Body of pancreas (tissue), 4 donors: ENCODE results near the gene UBE2D2. TPM values are rescaled to one million over a fixed set of nuclear protein-coding genes. Genes with fewer than 3 reads are reported as not detected.

Experiments
- ATAC-seq: fragments of 150-250 bp; one replicate; pipeline ENCODE4 v1.9.1; 2016
- DNase-seq, 4 donors: peaks; one replicate each; pipeline ENCODE4 v3.0.0-alpha.2; 2019
- H3K27ac ChIP-seq, 4 donors: fragments of 200-600 bp; sonication (generic); 1 replicate in 3 of 4; 2 replicates in 1 of 4; pipeline versions ENCODE4 v1.5.1 to v1.6.1; 2016 to 2019; ENCODE audit warnings: mild to moderate bottlenecking in 1 of 4, mixed read lengths in 1 of 4, moderate library complexity in 1 of 4
- H3K27me3 ChIP-seq, 2 donors: fragments of 200-600 bp; sonication (generic); one replicate each; pipeline ENCODE4 v1.6.0; 2016; ENCODE audit warnings: mild to moderate bottlenecking in 1 of 2
- H3K36me3 ChIP-seq, 2 donors: fragments of 200-600 bp; sonication (generic); replicated peaks in 1 of 2; 2 replicates each; pipeline ENCODE4 v1.5.1; 2016; ENCODE audit warnings: low read depth in 2 of 2; ENCODE audit not compliant: insufficient read depth in 1 of 2
- H3K4me1 ChIP-seq: fragments of 200-600 bp; sonication (generic); one replicate; pipeline ENCODE4 v1.6.0; 2016
- H3K4me3 ChIP-seq, 2 donors: fragments of 200-600 bp; sonication (generic); 1 replicate in 1 of 2; 2 replicates in 1 of 2; pipeline ENCODE4 v1.5.1; 2016 to 2019
- H3K9me3 ChIP-seq, 3 donors: fragments of 200-600 bp; sonication (generic); 1 replicate in 2 of 3; 2 replicates in 1 of 3; pipeline ENCODE4 v1.5.1; 2016
- CTCF ChIP-seq, 7 experiments: fragments of 450-650 bp in 4 of 7; fragments of 200-600 bp in 3 of 7; sonication (generic) in 3 of 7; IDR thresholded peaks; one replicate each; pipeline ENCODE4 v1.5.1; 2016 to 2019; ENCODE audit warnings: antibody characterized with exemption in 7 of 7
- POLR2A ChIP-seq, 3 donors: fragments of 450-650 bp; IDR thresholded peaks; one replicate each; pipeline ENCODE4 v1.6.1; 2016; ENCODE audit warnings: antibody characterized with exemption in 3 of 3, mild to moderate bottlenecking in 2 of 3
- WGBS, 2 donors: methylation state at CpG; one replicate each; pipeline ENCODE4 v1.1.5; 2017; 5-methylcytosine and 5-hydroxymethylcytosine counted together
- intact Hi-C: fragments of 100-400 bp; cut with DNase I; formaldehyde crosslinking; loops from one replicate; pipeline ENCODE4 v1.15.1; 2023
- small RNA-seq: library from RNA; depleted of rRNA; stranded (forward); fragments of <200 nt; gene quantifications from one replicate; pipeline ENCODE3, GENCODE V24; 2016
- total RNA-seq, 2 donors: library from RNA; depleted of rRNA; stranded (reverse); fragments of >200 nt; gene quantifications; one replicate each; pipeline ENCODE4 v1.1.0, GENCODE V29; 2016

Gene UBE2D2
- total RNA-seq, 2 donors from 2014 or later = 38.9 to 102 TPM

- 30 to 35% methylated on average over 19 to 21 of the region's 29 CpGs for WGBS, 2 donors
- Histone ChIP-seq H3K36me3 (peaks cover 8 to 12% of the 10 kb centered on the region in 2 donors), H3K27ac (peak overlapping the region; percentile 59 to 92 (median 68)), H3K9me3 (no peaks in the 10 kb centered on the region), H3K27me3 (no peaks in the 10 kb centered on the region), H3K4me1 (peaks cover 68% of the 10 kb centered on the region), H3K4me3 (no peak overlapping the region)
- ATAC-seq (peak; percentile 45), DNase-seq (peak in 2 of 4 donors; percentile 64 to 66)
- intact Hi-C loops = no loop called here
- TF ChIP-seq CTCF (IDR thresholded peaks at IDR 0.05) (no peak), POLR2A (IDR thresholded peaks at IDR 0.05) (peak in 1 of 3 donors; percentile 7)
Measured at GRCh38 chr5:139676951-139677735, 116.0 kb downstream of the UBE2D2 start.

Small RNA genes within 50 kb of the gene (small RNA-seq; reads per million reads assigned to genes)
- not detected for gene RF00019

Other genes with a start within 250 kb of the UBE2D2 start
- gene PAIP2, start 219.5 kb upstream of the UBE2D2 start, total RNA-seq = 10 to 100 TPM; 29.0 to 54.2 TPM
- gene SLC23A1, start 178.0 kb upstream of the UBE2D2 start, total RNA-seq = under 1 TPM; 0.66 to 0.78 TPM
- gene MZB1, start 171.4 kb upstream of the UBE2D2 start, total RNA-seq = 10 to 100 TPM in 1 of 2 donors, not detected in 1; 12.2 TPM
- 1 to 10 TPM in 1 of 2 donors, under 1 TPM in 1; 0.52 to 1.3 TPM for gene PROB1, start 166.2 kb upstream of the UBE2D2 start, total RNA-seq
- 10 to 100 TPM in 1 of 2 donors, not detected in 1; 18.9 TPM for gene SPATA24, start 157.2 kb upstream of the UBE2D2 start, total RNA-seq
- gene DNAJC18, start 121.8 kb upstream of the UBE2D2 start, total RNA-seq = 1 to 10 TPM; 1.6 to 3.0 TPM
- gene ECSCR, start 98.6 kb upstream of the UBE2D2 start, total RNA-seq = 1 to 10 TPM; 2.6 to 6.2 TPM
- gene SMIM33, start 90.3 kb upstream of the UBE2D2 start, total RNA-seq = not detected
- gene STING1, start 78.6 kb upstream of the UBE2D2 start, total RNA-seq = 10 to 100 TPM in 1 of 2 donors, 1 to 10 TPM in 1; 6.7 to 24.4 TPM
- gene CXXC5, start 87.0 kb downstream of the UBE2D2 start, total RNA-seq = 10 to 100 TPM; 86.6 to 87.7 TPM
- gene PSD2, start 234.5 kb downstream of the UBE2D2 start, total RNA-seq = under 1 TPM in 1 of 2 donors, not detected in 1; 0.52 TPM